Choroid plexus epithelial cell (primary cell): ENCODE results near the gene TPK1.
"Not testable (repeated sequence)": the region's sequence is repeated elsewhere in the genome, so short reads cannot be mapped to it uniquely, and the experiment has no call there.

Experiments
- DNase-seq: peaks from one replicate; pipeline ENCODE4 v3.0.0-alpha.2; 2010; ENCODE audit warnings: low read depth
- H3K4me3 ChIP-seq: 2 replicates; pipeline ENCODE4 v1.5.1; 2011; ENCODE audit warnings: low read depth, mild to moderate bottlenecking, control low read depth, low read length, moderate library complexity
- CTCF ChIP-seq: conservative IDR thresholded peaks from 2 replicates; pipeline ENCODE4 v1.5.1; 2011; ENCODE audit warnings: low read depth, mild to moderate bottlenecking, control low read depth, inconsistent platforms, low read length, moderate library complexity

The TPK1 gene

GRCh38 chr7:144439717-144440205, 396.1 kb downstream of the TPK1 start:
- DNase-seq = no peak
- TF ChIP-seq CTCF = no peak
- H3K4me3 ChIP-seq = no peak overlapping the region

DNA sequence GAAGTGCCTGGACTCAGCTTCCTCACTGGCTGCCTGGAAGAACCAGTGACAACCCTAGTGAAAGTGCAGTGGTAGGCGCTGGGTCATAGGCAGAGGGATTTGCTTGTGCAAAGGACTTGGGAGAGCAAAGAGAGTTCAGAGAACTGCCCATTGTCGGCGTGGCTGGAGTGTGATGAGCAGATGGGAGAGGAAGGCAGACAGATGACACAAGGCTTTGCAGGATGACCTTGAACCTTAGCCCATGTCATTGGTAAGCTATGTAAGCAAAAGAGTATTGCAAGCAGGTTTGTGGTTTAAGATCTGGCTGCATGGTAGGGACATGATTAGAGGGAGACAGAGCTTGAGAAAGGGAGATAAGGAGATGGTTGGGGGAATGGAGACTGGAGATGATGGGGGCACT, 397.1 kb downstream of the TPK1 start:
- peak; percentile 7 for DNase-seq
- no peak for TF ChIP-seq CTCF

DNA sequence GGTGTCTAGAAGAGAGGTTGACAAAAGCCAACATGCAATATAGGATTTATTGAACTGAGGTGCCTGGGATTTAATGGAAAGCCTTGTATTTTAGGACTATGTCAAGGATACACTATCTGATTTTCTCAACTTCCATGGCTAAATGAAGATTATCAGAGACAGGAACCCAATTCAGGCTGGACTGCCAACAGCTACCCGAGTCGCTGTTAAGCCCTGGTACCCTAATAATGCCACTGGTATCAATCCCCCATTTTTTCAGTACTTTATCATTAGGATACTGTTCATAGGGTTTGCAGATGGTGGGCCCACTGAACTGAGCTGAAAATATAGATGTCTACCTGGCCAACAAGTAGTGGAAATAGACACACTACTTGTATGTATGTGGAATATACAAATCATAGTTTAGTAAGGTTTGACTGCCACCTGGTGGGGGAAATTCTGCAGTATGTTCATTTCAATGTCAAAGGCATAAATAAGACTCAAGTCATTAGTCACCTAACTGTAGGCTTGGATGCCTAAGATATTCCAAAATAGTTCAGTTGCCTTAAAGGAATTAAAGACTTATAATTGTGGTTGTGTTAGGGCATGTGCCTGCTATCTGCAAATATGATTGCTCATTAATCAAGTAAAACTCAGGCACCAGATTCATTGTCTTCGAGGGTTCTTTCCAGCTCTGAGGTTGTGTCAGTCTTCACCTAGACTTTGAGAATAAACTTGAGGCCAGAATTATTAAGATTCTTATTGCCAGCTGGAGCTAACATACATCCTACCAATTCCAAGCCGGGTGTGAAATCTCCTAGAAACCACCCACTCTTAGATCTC, 398.3 kb downstream of the TPK1 start:
- no peak overlapping the region for H3K4me3 ChIP-seq
- peak; percentile 65 for TF ChIP-seq CTCF
- peak; percentile 90 for DNase-seq

More for the DNA sequence above, 397.1 kb downstream of the TPK1 start:
- H3K4me3 ChIP-seq = no peak overlapping the region

DNA sequence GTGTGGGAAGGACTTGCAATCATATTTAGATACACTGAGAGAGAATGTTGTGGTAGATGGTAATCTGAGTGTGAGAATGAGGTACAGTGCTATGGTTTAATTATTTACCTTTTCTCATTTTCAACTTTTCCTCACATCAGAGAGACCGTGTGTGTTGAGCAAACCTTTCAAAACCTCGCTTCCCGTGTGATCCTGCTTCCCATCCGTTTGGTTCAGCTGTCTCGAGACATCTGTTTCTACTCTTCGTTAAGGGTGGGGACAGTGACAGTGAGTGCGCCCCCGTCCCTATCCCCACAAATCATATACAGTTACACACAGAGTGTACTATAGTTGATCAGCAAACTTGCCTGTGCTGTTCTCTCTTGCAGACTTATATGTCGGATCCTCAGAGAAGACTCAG, 399.4 kb downstream of the TPK1 start:
- no peak overlapping the region for H3K4me3 ChIP-seq
- DNase-seq = no peak
- TF ChIP-seq CTCF = no peak

DNA sequence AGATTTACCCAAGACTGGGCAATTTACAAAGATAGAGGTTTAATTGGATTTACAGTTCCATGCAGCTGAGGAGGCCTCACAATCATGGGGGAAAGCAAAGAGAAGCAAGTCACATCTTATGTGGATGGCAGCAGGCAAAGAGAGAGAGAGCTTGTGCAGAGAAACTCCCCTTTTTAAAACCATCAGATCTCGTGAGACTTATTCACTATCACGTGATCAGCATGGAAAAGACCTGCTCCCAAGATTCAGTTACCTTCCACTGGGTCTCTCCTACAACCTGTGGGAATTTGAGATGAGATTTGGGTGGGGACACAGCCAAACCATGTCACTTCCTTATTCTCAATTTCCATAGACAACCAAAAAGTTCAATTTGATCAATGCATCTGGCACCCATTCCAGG, 407.4 kb downstream of the TPK1 start:
- no peak for TF ChIP-seq CTCF
- H3K4me3 ChIP-seq = no peak overlapping the region
- DNase-seq = no peak

DNA sequence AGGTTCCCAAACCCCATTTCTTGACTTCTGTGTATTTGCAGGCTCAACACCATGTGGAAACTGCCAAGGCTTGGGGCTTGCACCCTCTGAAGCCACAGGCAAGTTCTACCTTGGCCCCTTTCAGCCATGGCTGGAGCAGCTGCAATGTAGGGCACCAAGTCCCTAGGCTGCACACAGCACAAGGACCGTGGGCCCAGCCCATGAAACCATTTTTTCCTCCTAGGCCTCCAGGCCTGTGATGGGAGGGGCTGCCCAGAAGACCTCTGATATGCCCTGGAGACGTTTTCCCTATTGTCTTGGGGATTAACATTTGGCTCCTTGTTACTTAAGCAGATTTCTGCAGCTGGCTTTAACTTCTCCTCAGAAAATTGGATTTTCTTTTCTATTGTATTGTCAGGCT, 408.3 kb downstream of the TPK1 start:
- not testable (repeated sequence) for H3K4me3 ChIP-seq, DNase-seq

GRCh38 chr7:144418931-144419330, 416.9 kb downstream of the TPK1 start:
- not testable (repeated sequence) for DNase-seq, H3K4me3 ChIP-seq

- no peak for TF ChIP-seq CTCF
- DNase-seq = no peak
- H3K4me3 ChIP-seq = no peak overlapping the region
Measured at GRCh38 chr7:144416341-144416740, 419.5 kb downstream of the TPK1 start.
